ENCODE results near the gene PRKAG2.

The PRKAG2 gene

GRCh38 chr7:151708610-151709009, 168.3 kb downstream of the PRKAG2 start:
- H3K36me3 ChIP-seq (ENCODE audit: control insufficient read depth, low read length): no peaks in the 10 kb centered on the region
- H3F3A ChIP-seq (ENCODE audit: control insufficient read depth, insufficient read depth): no peaks in the 10 kb centered on the region
- no peak overlapping the region for H3K4me2 ChIP-seq (ENCODE audit: low read length)
- no peaks in the 10 kb centered on the region for H3K79me2 ChIP-seq (ENCODE audit: control insufficient read depth, low read length)
- no peak for TF ChIP-seq EZH2phosphoT487 (IDR thresholded peaks at IDR 0.05; ENCODE audit: borderline replicate concordance, low read length)
- TF ChIP-seq CTCF (IDR thresholded peaks at IDR 0.05; ENCODE audit: low read depth, low read length, poor library complexity, severe bottlenecking): no peak
- H3K27ac ChIP-seq (ENCODE audit: low read depth, low read length): no peak overlapping the region
- H3K9me3 ChIP-seq (ENCODE audit: control insufficient read depth, insufficient read depth, low read length): peaks cover 3% of the 10 kb centered on the region; the same call in 1 of the 2 replicates
- H3K27me3 ChIP-seq (ENCODE audit: control insufficient read depth, low read length): peaks cover 12% of the 10 kb centered on the region
- no peaks in the 10 kb centered on the region for H3K9me2 ChIP-seq (replicated peaks; ENCODE audit: control insufficient read depth, low read length)
- peaks cover 3% of the 10 kb centered on the region; the same call in 1 of the 2 replicates for H3K4me1 ChIP-seq (ENCODE audit: control insufficient read depth, low read length)
- no peaks in the 10 kb centered on the region for H4K20me1 ChIP-seq (ENCODE audit: control insufficient read depth, insufficient read depth, low read depth, low read length)
- H3K4me3 ChIP-seq (ENCODE audit: low read length): no peak overlapping the region

GRCh38 chr7:151707757-151708156, 169.2 kb downstream of the PRKAG2 start:
- no peak overlapping the region for H3K4me3 ChIP-seq (ENCODE audit: low read length)
- H3K27me3 ChIP-seq (ENCODE audit: control insufficient read depth, low read length): peaks cover 12% of the 10 kb centered on the region
- H3F3A ChIP-seq (ENCODE audit: control insufficient read depth, insufficient read depth): no peaks in the 10 kb centered on the region
- H3K36me3 ChIP-seq (ENCODE audit: control insufficient read depth, low read length): no peaks in the 10 kb centered on the region
- H3K4me2 ChIP-seq (ENCODE audit: low read length): no peak overlapping the region
- H3K9me3 ChIP-seq (ENCODE audit: control insufficient read depth, insufficient read depth, low read length): peaks cover 3% of the 10 kb centered on the region; the same call in 1 of the 2 replicates
- TF ChIP-seq CTCF (IDR thresholded peaks at IDR 0.05; ENCODE audit: low read depth, low read length, poor library complexity, severe bottlenecking): no peak
- no peak for TF ChIP-seq EZH2phosphoT487 (IDR thresholded peaks at IDR 0.05; ENCODE audit: borderline replicate concordance, low read length)
- no peaks in the 10 kb centered on the region for H3K9me2 ChIP-seq (replicated peaks; ENCODE audit: control insufficient read depth, low read length)
- no peaks in the 10 kb centered on the region for H3K79me2 ChIP-seq (ENCODE audit: control insufficient read depth, low read length)
- H3K27ac ChIP-seq (ENCODE audit: low read depth, low read length): no peak overlapping the region
- no peaks in the 10 kb centered on the region for H4K20me1 ChIP-seq (ENCODE audit: control insufficient read depth, insufficient read depth, low read depth, low read length)
- peaks cover 3% of the 10 kb centered on the region; the same call in 1 of the 2 replicates for H3K4me1 ChIP-seq (ENCODE audit: control insufficient read depth, low read length)

- Histone ChIP-seq H3K79me2 (ENCODE audit: control insufficient read depth, low read length) (no peaks in the 10 kb centered on the region), H3K9me2 (replicated peaks; ENCODE audit: control insufficient read depth, low read length) (no peaks in the 10 kb centered on the region), H4K20me1 (ENCODE audit: control insufficient read depth, insufficient read depth, low read depth, low read length) (no peaks in the 10 kb centered on the region), H3K4me3 (ENCODE audit: low read length) (no peak overlapping the region), H3K27ac (ENCODE audit: low read depth, low read length) (no peak overlapping the region), H3K4me1 (ENCODE audit: control insufficient read depth, low read length) (peaks cover 3% of the 10 kb centered on the region; the same call in 1 of the 2 replicates), H3K4me2 (ENCODE audit: low read length) (no peak overlapping the region), H3K36me3 (ENCODE audit: control insufficient read depth, low read length) (no peaks in the 10 kb centered on the region), H3F3A (ENCODE audit: control insufficient read depth, insufficient read depth) (no peaks in the 10 kb centered on the region), H3K9me3 (ENCODE audit: control insufficient read depth, insufficient read depth, low read length) (peaks cover 3% of the 10 kb centered on the region; the same call in 1 of the 2 replicates), H3K27me3 (ENCODE audit: control insufficient read depth, low read length) (peaks cover 12% of the 10 kb centered on the region)
- TF ChIP-seq CTCF (IDR thresholded peaks at IDR 0.05; ENCODE audit: low read depth, low read length, poor library complexity, severe bottlenecking): no peak
- TF ChIP-seq EZH2phosphoT487 (IDR thresholded peaks at IDR 0.05; ENCODE audit: borderline replicate concordance, low read length): no peak
These were observed 169.8 kb downstream of the PRKAG2 start for GRCh38 chr7:151707105-151707469.

Measured in DOHH2 (cell line).